Dendritic cell treated with granulocyte-macrophage colony-stimulating factor and Interleukin-4, amounts not matched to agents 40 ng/mL and 50 ng/mL, for 4 days (primary cell): Measurements from ENCODE around the gene AMN.

ENCODE experiments used
- H3K27ac Mint-ChIP-seq: one replicate; pipeline ENCODE4 v1.8.0; 2022; ENCODE audit warnings: mild to moderate bottlenecking, mixed read lengths
- H3K27me3 Mint-ChIP-seq: one replicate; pipeline ENCODE4 v1.8.0; 2022; ENCODE audit warnings: mild to moderate bottlenecking, mixed read lengths
- H3K36me3 Mint-ChIP-seq: one replicate; pipeline ENCODE4 v1.8.0; 2022; ENCODE audit warnings: low read depth, mixed read lengths
- H3K4me1 Mint-ChIP-seq: one replicate; pipeline ENCODE4 v1.8.0; 2022; ENCODE audit warnings: low read depth, mixed read lengths
- H3K4me3 Mint-ChIP-seq: one replicate; pipeline ENCODE4 v1.8.0; 2022; ENCODE audit warnings: mild to moderate bottlenecking, moderate library complexity, mixed read lengths
- H3K9me3 Mint-ChIP-seq: one replicate; pipeline ENCODE4 v1.8.0; 2022; ENCODE audit warnings: mixed read lengths
- intact Hi-C: fragments of 100-400 bp; cut with micrococcal nuclease; formaldehyde crosslinking; loops from one replicate; pipeline ENCODE4 v1.15.0; 2022

AMN gene

GRCh38 chr14:102932484-102933248, 10.2 kb downstream of the AMN start:
- Mint-ChIP-seq H3K4me1 (peaks cover 15% of the 10 kb centered on the region), H3K27ac (no peak overlapping the region), H3K27me3 (peaks cover 44% of the 10 kb centered on the region), H3K36me3 (peaks cover 61% of the 10 kb centered on the region), H3K4me3 (no peak overlapping the region), H3K9me3 (no peaks in the 10 kb centered on the region)
- intact Hi-C loops: no loop called here

GRCh38 chr14:102933618-102934231, 11.3 kb downstream of the AMN start:
- Mint-ChIP-seq H3K27me3 (peaks cover 33% of the 10 kb centered on the region), H3K9me3 (no peaks in the 10 kb centered on the region), H3K4me1 (peaks cover 7% of the 10 kb centered on the region), H3K27ac (no peak overlapping the region), H3K4me3 (no peak overlapping the region), H3K36me3 (peaks cover 71% of the 10 kb centered on the region)
- intact Hi-C loops: no loop called here

- no peak overlapping the region for H3K27ac Mint-ChIP-seq
- H3K9me3 Mint-ChIP-seq: no peaks in the 10 kb centered on the region
- intact Hi-C loops: no loop called here
- H3K27me3 Mint-ChIP-seq: peaks cover 19% of the 10 kb centered on the region
- peaks cover 92% of the 10 kb centered on the region for H3K36me3 Mint-ChIP-seq
- no peaks in the 10 kb centered on the region for H3K4me1 Mint-ChIP-seq
- no peak overlapping the region for H3K4me3 Mint-ChIP-seq
These were observed 13.3 kb downstream of the AMN start for GRCh38 chr14:102935756-102936155.

GRCh38 chr14:102937331-102938175, 15.1 kb downstream of the AMN start:
- H3K4me1 Mint-ChIP-seq: peaks cover 12% of the 10 kb centered on the region
- H3K27me3 Mint-ChIP-seq: peaks cover under 1% of the 10 kb centered on the region
- no peak overlapping the region for H3K4me3 Mint-ChIP-seq
- H3K27ac Mint-ChIP-seq: no peak overlapping the region
- no peaks in the 10 kb centered on the region for H3K9me3 Mint-ChIP-seq
- H3K36me3 Mint-ChIP-seq: peaks cover 100% of the 10 kb centered on the region
- intact Hi-C loops: no loop called here

DNA sequence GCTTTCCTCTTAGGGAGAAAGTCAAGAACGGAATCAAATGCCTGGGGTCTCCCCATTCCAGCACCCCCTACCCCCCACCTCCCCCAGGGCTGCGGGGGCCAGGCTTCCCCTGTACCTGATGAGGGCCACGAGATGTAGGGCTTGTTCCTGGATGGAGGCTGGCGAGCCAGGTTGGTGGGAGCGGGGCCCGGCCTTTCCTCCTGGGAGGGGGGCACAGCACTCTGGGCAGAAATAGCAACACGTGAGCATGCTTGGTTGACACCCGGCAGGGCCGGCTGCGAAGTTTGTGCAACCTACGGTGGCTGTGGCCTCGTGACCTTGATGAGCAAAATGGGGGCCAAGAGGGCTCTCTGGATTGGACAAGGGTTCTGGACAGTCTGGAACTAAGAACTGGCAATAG, 15.7 kb downstream of the AMN start:
- peaks cover 100% of the 10 kb centered on the region for H3K36me3 Mint-ChIP-seq

DNA sequence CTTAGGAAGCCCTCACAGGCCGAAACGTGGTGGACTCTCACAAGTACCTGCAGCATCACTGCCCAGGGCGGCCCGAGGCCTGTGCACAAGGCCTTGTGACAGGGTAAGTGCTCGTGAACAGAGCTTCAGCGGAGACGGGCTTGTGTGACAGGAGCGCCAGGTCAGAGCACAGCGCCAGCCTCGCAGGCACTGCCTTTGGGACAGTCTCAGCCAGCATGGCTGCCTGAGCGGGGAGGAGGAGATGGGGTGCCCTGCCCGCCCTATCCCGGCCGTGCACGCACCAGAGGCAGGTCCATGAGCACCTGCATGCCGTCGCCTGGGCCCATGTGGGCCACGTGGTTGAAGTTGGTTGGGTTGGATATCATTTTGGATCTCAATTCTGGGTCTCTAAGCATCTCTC, 16.9 kb downstream of the AMN start:
- H3K27ac Mint-ChIP-seq: no peak overlapping the region
- H3K4me3 Mint-ChIP-seq: no peak overlapping the region
- intact Hi-C loops: no loop called here
- no peaks in the 10 kb centered on the region for H3K9me3 Mint-ChIP-seq
- peaks cover 12% of the 10 kb centered on the region for H3K4me1 Mint-ChIP-seq
- H3K27me3 Mint-ChIP-seq: no peaks in the 10 kb centered on the region
- H3K36me3 Mint-ChIP-seq: peaks cover 100% of the 10 kb centered on the region

More for the DNA sequence above, 15.7 kb downstream of the AMN start:
- Mint-ChIP-seq H3K4me1 (peaks cover 12% of the 10 kb centered on the region), H3K4me3 (no peak overlapping the region), H3K27me3 (no peaks in the 10 kb centered on the region), H3K9me3 (no peaks in the 10 kb centered on the region), H3K27ac (no peak overlapping the region)
- intact Hi-C loops: no loop called here

DNA sequence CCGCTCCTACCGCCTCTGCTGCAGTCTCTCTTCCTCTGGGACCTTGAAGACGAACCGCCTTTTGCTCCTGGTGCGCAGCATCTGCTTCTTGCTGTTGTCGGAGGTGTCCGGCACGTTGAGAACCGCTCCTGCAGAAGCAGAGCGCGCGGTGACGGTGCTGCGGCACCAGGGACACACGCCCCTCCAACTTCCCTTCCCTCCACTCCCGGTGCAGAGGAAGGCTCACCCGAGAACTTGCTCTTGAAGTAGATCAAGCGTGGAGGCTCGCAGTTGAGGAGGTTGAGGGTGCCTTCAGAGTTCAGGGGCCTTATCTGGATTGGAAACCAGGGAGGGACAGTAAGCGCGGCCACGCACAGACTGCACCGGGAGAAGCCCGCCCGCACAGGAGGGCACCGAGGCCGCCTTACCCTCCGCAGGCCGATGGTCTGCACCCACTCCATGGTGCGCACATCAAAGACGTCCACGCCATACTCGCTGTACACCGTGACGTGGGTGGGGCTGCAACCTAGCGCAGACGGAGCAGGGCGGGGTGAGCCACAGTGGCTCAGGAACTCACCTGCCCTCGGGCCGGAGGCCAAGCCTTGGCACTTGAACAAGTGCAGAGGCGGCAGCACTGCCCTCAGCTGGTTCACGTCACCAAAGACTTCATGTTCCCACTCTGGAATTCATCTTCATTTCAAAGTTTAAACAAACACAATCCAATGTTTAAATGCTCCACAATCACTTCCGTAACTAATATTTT, 17.5 kb downstream of the AMN start:
- H3K27ac Mint-ChIP-seq: no peak overlapping the region
- no peaks in the 10 kb centered on the region for H3K9me3 Mint-ChIP-seq
- no peaks in the 10 kb centered on the region for H3K27me3 Mint-ChIP-seq
- H3K36me3 Mint-ChIP-seq: peaks cover 100% of the 10 kb centered on the region
- no peak overlapping the region for H3K4me3 Mint-ChIP-seq
- intact Hi-C loops: no loop called here
- H3K4me1 Mint-ChIP-seq: peaks cover 12% of the 10 kb centered on the region

- H3K27ac Mint-ChIP-seq: no peak overlapping the region
- H3K4me3 Mint-ChIP-seq: no peak overlapping the region
- peaks cover 100% of the 10 kb centered on the region for H3K36me3 Mint-ChIP-seq
- H3K9me3 Mint-ChIP-seq: no peaks in the 10 kb centered on the region
- peaks cover 12% of the 10 kb centered on the region for H3K4me1 Mint-ChIP-seq
- intact Hi-C loops: no loop called here
- H3K27me3 Mint-ChIP-seq: no peaks in the 10 kb centered on the region
These were observed 18.4 kb downstream of the AMN start for GRCh38 chr14:102940729-102941362.

- no peaks in the 10 kb centered on the region for H3K9me3 Mint-ChIP-seq
- intact Hi-C loops: no loop called here
- no peaks in the 10 kb centered on the region for H3K27me3 Mint-ChIP-seq
- H3K4me1 Mint-ChIP-seq: peaks cover 12% of the 10 kb centered on the region
- H3K4me3 Mint-ChIP-seq: no peak overlapping the region
- H3K27ac Mint-ChIP-seq: no peak overlapping the region
- peaks cover 100% of the 10 kb centered on the region for H3K36me3 Mint-ChIP-seq
These were observed 19.1 kb downstream of the AMN start for GRCh38 chr14:102941419-102942011.

GRCh38 chr14:102942069-102942468, 19.6 kb downstream of the AMN start:
- Mint-ChIP-seq H3K36me3 (peaks cover 100% of the 10 kb centered on the region), H3K27me3 (no peaks in the 10 kb centered on the region), H3K9me3 (no peaks in the 10 kb centered on the region), H3K27ac (no peak overlapping the region), H3K4me3 (no peak overlapping the region), H3K4me1 (peaks cover 14% of the 10 kb centered on the region)
- intact Hi-C loops: no loop called here

- no peak overlapping the region for H3K4me3 Mint-ChIP-seq
- no peak overlapping the region for H3K27ac Mint-ChIP-seq
- intact Hi-C loops: no loop called here
- peaks cover 17% of the 10 kb centered on the region for H3K4me1 Mint-ChIP-seq
- no peaks in the 10 kb centered on the region for H3K9me3 Mint-ChIP-seq
- peaks cover 97% of the 10 kb centered on the region for H3K36me3 Mint-ChIP-seq
- H3K27me3 Mint-ChIP-seq: no peaks in the 10 kb centered on the region
These were observed 21.0 kb downstream of the AMN start for GRCh38 chr14:102943454-102943853.

GRCh38 chr14:102943979-102944378, 21.5 kb downstream of the AMN start:
- Mint-ChIP-seq H3K36me3 (peaks cover 96% of the 10 kb centered on the region), H3K27ac (no peak overlapping the region), H3K9me3 (no peaks in the 10 kb centered on the region), H3K27me3 (no peaks in the 10 kb centered on the region), H3K4me1 (peaks cover 21% of the 10 kb centered on the region), H3K4me3 (no peak overlapping the region)
- intact Hi-C loops: no loop called here
